SK-N-MC (cell line): Measurements from ENCODE around the gene FADS2.

Source experiments
- EZH2 ChIP-seq: fragments of 200-600 bp; sonication (generic); IDR thresholded peaks from one replicate; pipeline ENCODE4 v1.6.1; 2017; ENCODE audit warnings: antibody characterized with exemption
- FOXP2 ChIP-seq: optimal IDR thresholded peaks from 2 replicates; pipeline ENCODE3; 2011; ENCODE audit warnings: mild to moderate bottlenecking, moderate library complexity; ENCODE audit not compliant: insufficient read depth; ENCODE audit errors: extremely low read length, control extremely low read depth
- POLR2AphosphoS5 ChIP-seq: IDR thresholded peaks from 2 replicates; pipeline ENCODE4 v1.6.1; 2012; ENCODE audit warnings: mild to moderate bottlenecking, low read depth, low read length, borderline replicate concordance

GRCh38 chr11:61911701-61912529 is 83.8 kb downstream of the FADS2 start:
- TF ChIP-seq EZH2 (no peak), POLR2AphosphoS5 (no peak), FOXP2 (no peak)
